IPS-NIHi11 (cell line): Measurements from ENCODE around the gene HOXA2.

ENCODE experiments used
- DNase-seq: peaks from one replicate; pipeline ENCODE4 v3.0.0; 2012; ENCODE audit warnings: mixed read lengths, low spot score

Gene HOXA2

DNA sequence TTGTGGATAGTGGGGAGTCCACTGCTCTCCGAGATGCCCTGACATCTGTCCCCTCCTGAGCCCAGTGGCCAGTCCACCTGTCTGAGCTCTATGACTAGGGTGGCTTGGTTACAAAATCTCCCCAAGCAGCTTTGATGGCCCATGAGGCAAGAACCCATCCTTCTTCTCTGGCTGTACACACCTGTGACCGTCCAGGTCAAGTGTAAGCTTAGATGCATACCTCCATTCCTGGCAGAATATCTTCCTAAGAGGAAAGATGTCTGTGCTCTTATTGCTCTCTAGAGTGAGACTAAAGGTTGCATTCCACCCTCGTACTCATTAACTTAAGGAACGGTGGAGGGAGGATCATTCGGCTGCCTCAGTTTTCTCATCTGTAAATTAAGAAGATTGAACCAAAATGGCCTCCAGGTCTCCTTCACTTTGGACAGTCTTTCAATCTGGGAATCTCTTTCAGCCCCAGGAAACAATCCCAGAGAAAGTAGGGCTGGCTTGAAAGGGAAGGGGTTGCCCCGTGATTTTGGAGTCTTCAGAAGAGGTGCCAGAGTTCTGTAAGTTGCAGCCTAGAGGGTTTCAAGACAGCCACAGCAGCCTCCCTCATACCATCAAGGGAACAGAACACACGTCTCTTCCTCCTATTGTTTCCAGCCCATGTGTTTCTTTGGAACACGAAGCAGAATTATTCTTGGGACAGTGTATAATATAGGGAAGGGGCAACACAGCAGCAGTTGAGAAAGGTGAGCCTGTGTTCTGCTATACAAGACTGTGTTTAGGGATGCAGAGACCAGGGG lies 22.6 kb upstream of the HOXA2 start:
- no peak for DNase-seq

- no peak for DNase-seq
Observed at GRCh38 chr7:27124096-27124901, 21.8 kb upstream of the HOXA2 start.

DNA sequence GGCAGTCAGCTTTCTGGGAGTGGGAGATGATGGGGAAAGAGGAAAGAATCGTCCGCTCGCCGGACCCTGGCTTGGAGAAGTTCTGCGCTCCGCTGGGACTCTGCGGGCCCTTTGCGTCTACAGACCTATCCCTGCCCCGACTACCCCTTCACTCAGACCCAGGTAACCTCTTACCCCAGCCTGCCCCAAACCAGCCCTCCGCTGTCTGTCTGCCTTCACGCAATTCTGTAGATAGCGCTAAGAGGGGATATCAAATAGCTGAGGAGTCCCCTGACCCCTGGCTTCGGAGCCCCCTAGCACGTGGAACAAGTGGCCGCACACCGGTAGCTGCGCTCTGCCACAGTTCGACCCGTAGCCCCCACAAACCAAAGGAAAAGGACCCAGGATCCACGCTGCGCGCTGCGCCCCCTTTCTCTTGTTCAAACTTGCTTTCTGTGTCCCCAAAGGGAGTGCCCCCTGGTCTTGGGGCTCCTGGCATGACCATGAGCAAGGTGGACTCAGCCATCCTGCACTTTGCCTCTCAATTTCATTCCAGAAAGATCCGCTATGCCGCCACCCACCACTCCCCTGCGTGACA lies 21.1 kb upstream of the HOXA2 start:
- no peak for DNase-seq

- DNase-seq, result no peak
Observed at GRCh38 chr7:27123007-27123476, 20.6 kb upstream of the HOXA2 start.

DNA sequence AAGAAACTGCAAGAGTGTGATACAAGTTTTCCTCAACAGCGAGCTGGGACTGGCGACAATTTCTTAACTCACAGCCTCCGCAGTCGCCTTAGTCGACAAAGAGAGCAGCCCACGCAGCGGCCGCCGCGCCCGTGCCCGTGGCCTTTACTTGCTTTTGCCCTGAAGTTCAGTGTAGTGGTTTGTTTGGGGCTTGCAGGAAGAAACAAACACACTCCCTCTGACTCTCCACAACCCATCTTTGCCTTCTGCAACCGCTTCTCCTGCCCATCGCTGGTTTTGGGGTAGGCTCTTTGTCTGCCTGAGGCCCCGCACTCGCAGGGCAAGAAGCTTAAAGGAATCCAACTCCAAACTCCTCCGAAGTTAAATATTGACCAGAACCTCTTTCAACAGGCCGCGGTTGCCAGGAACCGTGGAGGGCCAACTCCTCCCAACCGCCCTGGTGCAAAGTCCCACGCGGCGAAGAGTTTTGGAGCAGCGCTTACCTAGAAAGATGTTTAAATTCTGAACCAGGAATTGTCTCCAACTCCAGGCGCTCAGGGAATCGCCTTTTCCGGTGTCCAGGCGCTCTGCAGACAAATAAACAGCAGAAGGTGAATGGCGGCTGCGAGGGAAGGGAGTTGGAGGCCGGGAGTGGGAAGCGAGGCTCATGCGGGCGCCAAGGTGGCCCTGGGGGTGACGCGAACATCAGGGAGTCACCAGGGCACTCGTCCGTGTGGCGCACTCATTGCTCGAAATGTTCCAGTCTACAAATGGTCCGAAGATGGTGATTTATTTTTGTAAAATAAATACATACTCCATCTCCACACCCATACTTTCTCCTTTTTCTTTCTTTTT lies 19.8 kb upstream of the HOXA2 start:
- DNase-seq, result no peak

DNA sequence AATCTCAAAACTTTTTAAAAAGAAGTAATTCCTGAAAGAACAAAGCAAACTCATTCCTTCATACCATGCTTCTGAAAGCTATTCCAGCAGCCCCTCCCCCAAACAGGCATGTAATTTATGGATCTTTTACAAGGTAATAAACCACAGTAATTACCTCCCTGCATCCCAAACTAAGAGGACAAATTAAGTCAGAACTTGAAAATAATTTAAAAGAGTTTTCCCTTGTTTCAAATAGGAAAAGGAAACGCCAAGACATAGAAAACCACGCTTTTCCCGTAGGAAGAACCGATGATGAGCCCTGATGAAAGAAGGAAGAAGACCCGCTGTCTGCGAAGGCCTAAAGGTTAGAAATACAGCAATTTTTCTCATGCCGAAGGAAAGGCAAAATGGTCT lies 19.2 kb upstream of the HOXA2 start:
- DNase-seq, result no peak

- DNase-seq, result no peak
Observed at GRCh38 chr7:27119412-27119911, 17.0 kb upstream of the HOXA2 start.

GRCh38 chr7:27118580-27118979 lies 16.1 kb upstream of the HOXA2 start:
- no peak for DNase-seq

DNA sequence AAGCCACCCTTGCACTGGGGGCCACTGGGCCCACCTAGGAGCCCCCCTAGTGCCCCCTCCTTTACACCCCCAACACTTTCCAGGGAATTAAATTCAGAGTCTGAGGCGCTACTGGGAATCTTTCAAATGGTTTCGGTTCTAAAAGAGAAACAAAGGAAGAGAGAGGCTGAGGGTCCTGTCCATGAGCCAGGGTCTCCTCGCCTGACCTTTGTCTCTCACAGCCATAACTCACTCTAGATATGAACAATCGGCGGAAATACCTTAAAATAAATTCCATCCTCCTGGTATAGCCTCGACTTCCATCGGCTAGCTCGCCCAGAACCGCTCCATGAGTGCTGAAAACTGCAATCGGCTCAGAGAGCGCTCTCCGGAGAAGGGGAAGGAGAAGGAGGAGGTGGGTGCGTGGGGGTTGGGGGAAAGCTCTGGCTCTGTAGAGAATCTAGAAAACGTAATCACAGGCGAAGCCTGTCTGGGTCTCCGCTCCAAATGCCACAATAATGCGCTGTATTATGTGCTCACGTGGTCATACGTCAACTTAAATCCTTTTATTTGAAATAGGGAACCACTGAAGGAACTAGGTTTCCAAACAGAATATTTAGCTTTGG lies 15.5 kb upstream of the HOXA2 start:
- no peak for DNase-seq

GRCh38 chr7:27116962-27117886 lies 14.7 kb upstream of the HOXA2 start:
- peak; percentile 61 for DNase-seq

GRCh38 chr7:27116031-27116961 lies 13.8 kb upstream of the HOXA2 start:
- DNase-seq, result no peak

GRCh38 chr7:27115221-27116026 lies 12.9 kb upstream of the HOXA2 start:
- no peak for DNase-seq

- no peak for DNase-seq
Observed at GRCh38 chr7:27114881-27115220, 12.4 kb upstream of the HOXA2 start.

DNA sequence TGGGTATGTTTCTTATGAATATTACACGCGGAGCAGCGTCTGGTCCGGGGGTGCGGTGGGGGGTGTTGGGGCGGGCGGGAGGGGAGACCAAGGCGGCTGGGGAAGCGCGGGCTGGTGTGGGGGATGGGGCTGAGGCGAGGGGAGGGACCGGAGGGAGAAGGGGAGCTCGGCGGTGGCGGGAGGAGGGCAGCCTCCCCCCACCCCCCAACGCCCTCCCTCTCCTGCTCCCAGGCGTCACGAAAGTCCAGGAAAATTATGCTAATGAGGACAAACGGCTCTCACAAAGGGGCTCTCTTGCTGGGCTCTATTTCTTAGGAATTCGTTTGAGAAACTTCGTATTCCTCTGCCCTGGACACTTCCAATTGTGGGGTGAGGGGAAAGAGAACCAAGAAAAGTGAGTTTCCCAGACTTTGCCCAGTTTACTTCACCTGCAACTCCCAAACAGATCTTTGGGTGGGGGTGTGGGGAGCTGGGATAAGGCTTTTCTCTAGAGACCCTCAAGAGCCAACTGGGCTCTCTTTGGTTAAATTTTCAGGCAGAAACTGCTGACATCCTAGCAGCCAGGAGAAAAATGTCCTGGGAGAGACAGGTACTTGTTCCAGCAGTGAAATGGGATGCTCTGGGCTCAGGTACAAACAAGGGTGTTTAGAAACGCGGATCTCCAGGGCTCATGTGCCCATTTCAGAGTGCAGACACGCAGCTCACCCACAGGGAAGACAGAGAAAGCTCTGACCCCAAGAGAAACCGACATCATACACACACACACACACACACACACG lies 11.7 kb upstream of the HOXA2 start:
- DNase-seq, result peak; percentile 64

DNA sequence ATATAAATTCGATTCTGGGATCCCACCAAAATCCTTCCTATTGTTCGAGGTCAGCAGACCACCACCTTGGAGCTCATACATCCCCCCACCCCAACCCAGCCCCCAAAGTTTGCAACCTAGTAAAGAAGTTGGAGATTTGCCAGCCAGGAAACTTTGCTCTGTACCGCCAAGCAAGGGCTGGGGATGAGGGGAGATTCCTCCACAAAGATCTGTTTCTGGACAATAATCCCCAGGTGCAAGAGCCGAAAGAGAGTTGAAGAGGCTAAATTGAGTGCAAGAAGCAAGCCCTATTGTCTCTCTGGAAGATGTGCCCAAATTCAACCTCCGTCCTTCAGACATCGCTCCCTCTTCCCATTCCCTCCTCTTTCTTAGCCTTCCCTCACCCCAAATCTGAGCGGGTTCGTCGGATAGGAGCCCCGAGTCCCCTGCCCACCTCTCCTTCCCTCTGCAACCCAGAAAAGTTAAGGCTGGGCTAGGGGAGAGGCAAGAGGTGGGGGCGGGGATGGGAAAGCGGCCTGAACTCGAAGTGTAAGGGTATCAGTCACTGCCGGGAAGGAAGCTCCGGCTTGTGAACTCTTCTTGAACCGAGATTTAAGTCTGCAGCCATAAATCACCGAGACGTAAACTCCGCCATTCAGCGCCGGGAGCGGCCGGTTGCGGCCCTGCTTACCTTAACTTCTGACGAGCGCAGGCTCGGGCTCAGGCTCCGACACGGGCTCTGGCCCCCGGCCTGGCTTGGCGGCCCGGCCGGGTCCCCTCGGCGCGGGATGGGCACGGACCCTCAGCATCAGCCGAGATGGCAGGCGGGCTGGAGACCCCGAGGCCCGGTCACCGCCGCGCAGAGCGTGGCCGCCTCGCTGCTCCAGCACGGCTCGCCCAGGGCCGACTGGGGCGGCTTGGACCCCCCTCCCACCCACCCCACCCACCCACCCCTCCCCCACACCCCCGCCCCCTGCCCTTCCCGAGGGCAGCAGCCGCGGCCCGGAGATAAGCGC lies 10.8 kb upstream of the HOXA2 start:
- peak; percentile 60 for DNase-seq

DNA sequence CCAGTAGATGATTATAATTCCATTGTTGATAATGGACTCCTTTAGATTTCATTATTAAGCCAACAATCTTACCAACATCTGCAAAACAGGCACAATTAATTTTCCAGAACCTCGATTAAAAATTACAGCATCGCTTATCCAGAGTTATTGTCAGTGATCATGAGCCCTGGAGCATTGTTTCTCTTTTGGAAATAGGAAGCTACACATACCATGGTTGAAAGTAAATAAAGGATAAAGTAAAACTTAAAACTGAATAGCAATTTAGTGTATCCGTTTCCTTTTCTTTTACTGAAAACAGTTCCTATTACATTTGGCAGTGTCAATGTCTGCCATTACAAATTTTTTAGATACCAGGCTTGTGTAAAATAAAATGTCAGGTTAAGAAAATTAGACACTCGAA lies 9.9 kb upstream of the HOXA2 start:
- DNase-seq, result no peak
